Naive thymus-derived CD4-positive, alpha-beta T cell (primary cell): ENCODE data around the gene HTR6. TPM values are rescaled to one million over a fixed set of nuclear protein-coding genes. Genes with fewer than 3 reads are reported as not detected.
A peak's percentile ranks its signal among the peaks of the same experiment; 100 is the strongest.

Experiments used
- ATAC-seq: fragments of 150-1000 bp; cut with Tn5 transposase; 2 replicates; pipeline ENCODE4 v1.10.0; 2021; ENCODE audit warnings: mild to moderate bottlenecking, moderate library complexity
- CTCF ChIA-PET: fragments of 350-600 bp; sonication (Branson Sonifier 250); formaldehyde crosslinking; loops from one replicate; lab custom pipeline; 2021; ENCODE audit warnings: antibody characterized with exemption; lab: Charles Lee
- POLR2A ChIA-PET: fragments of 350-600 bp; sonication (Branson Sonifier 250); formaldehyde crosslinking; loops from one replicate; lab custom pipeline; 2021; ENCODE audit warnings: antibody characterized with exemption, inconsistent platforms; lab: Charles Lee
- DNase-seq, 9 donors: peaks; one replicate each; pipeline versions ENCODE4 v3.0.0 to v3.0.0-alpha.2; 2020 to 2022; ENCODE audit warnings: mixed read lengths in 1 of 9
- H3K27ac ChIP-seq: one replicate; pipeline ENCODE4 v1.7.0; 2013; ENCODE audit warnings: mild to moderate bottlenecking, low read depth, low read length, moderate library complexity
- H3K27me3 ChIP-seq, 2 donors: one replicate each; pipeline ENCODE4 v1.7.0; 2013; ENCODE audit warnings: low read length in 2 of 2, mild to moderate bottlenecking in 2 of 2, moderate library complexity in 2 of 2; ENCODE audit not compliant: control insufficient read depth in 2 of 2, insufficient read depth in 2 of 2
- H3K36me3 ChIP-seq, 3 experiments: 1 replicate in 2 of 3; 2 replicates in 1 of 3; pipeline ENCODE4 v1.7.0; 2013; ENCODE audit warnings: low read length in 3 of 3, mild to moderate bottlenecking in 3 of 3, moderate library complexity in 1 of 3; ENCODE audit not compliant: insufficient read depth in 3 of 3, control insufficient read depth in 2 of 3
- H3K4me1 ChIP-seq, 2 donors: one replicate each; pipeline ENCODE4 v1.7.0; 2013; ENCODE audit warnings: low read length in 2 of 2, mild to moderate bottlenecking in 2 of 2, moderate library complexity in 1 of 2; ENCODE audit not compliant: control insufficient read depth in 2 of 2, insufficient read depth in 2 of 2
- H3K4me3 ChIP-seq: 2 replicates; pipeline ENCODE4 v1.7.0; 2013; ENCODE audit warnings: mild to moderate bottlenecking, low read length
- H3K9me3 ChIP-seq, 3 experiments: 1 replicate in 2 of 3; 2 replicates in 1 of 3; pipeline ENCODE4 v1.7.0; 2013; ENCODE audit warnings: low read length in 3 of 3; ENCODE audit not compliant: control insufficient read depth in 2 of 3
- H3K27ac Mint-ChIP-seq, 9 donors: one replicate each; pipeline ENCODE4 v1.8.0; 2020 to 2022; ENCODE audit warnings: mixed read lengths in 9 of 9, mild to moderate bottlenecking in 8 of 9, moderate library complexity in 5 of 9, inconsistent platforms in 2 of 9
- H3K27me3 Mint-ChIP-seq, 5 donors: one replicate each; pipeline ENCODE4 v1.8.0; 2021 to 2022; ENCODE audit warnings: mixed read lengths in 5 of 5, mild to moderate bottlenecking in 1 of 5
- H3K36me3 Mint-ChIP-seq, 5 donors: one replicate each; pipeline ENCODE4 v1.8.0; 2020 to 2022; ENCODE audit warnings: mixed read lengths in 5 of 5, mild to moderate bottlenecking in 3 of 5, inconsistent platforms in 1 of 5
- H3K4me1 Mint-ChIP-seq, 7 donors: one replicate each; pipeline ENCODE4 v1.8.0; 2020 to 2022; ENCODE audit warnings: mixed read lengths in 7 of 7, mild to moderate bottlenecking in 3 of 7, inconsistent platforms in 1 of 7
- H3K4me3 Mint-ChIP-seq, 10 donors: one replicate each; pipeline ENCODE4 v1.8.0; 2020 to 2022; ENCODE audit warnings: mild to moderate bottlenecking in 10 of 10, mixed read lengths in 10 of 10, moderate library complexity in 6 of 10, inconsistent platforms in 2 of 10
- H3K9me3 Mint-ChIP-seq, 11 donors: one replicate each; pipeline ENCODE4 v1.8.0; 2020 to 2022; ENCODE audit warnings: mixed read lengths in 11 of 11, mild to moderate bottlenecking in 4 of 11, inconsistent platforms in 1 of 11, moderate library complexity in 1 of 11
- intact Hi-C, 2 donors: fragments of 100-400 bp; cut with micrococcal nuclease; formaldehyde crosslinking; loops; one replicate each; pipeline ENCODE4 v1.15.1; 2023
- polyA plus RNA-seq, 2 donors: library from polyadenylated mRNA; unstranded; fragments of 300-500 nt; fragmentation: Illumina TruSeq; gene quantifications; one replicate each; pipeline ENCODE4 v1.2.3, GENCODE V29; 2021
- total RNA-seq, 6 experiments: library from RNA in 5 of 6; stranded (reverse) in 5 of 6; gene quantifications; 1 replicate in 5 of 6; 2 replicates in 1 of 6; pipeline ENCODE4 v1.2.3 and lab custom pipeline; 2021 to 2026

HTR6 gene
- total and polyA plus RNA-seq, 7 experiments from 2014 or later = 0.13 to 0.92 (median 0.47) TPM; not detected in 3

DNA sequence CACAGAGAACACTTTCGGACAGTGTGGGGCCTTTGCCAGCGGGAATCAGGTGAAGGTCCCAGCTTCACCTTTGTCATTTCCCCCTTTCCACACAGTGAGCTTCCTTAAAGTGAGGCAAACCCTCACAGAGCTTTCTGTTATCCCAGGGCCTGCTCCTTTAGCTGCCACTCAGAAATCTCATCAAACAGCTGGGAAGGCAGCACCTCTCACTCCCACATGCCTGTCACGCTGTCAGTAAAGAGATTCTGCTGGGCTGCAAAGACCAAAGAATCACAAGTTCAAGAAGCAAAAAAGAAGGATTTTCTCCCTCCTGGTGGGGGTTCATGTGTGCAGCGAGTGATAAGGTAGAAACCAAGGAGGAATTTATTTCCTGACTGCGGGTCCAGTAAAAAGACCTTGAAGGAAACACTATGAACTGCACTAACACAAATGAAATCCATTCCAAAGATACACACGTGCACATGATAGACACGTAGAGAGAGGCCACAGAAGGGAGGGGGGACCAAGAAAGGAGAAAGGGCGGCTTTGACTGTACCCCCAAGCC lies 44.0 kb downstream of the HTR6 start:
- Mint-ChIP-seq H3K27me3 (no peaks in the 10 kb centered on the region), H3K4me1 (peaks cover 4 to 28% (median 25%) of the 10 kb centered on the region in 7 donors), H3K4me3 (no peak overlapping the region), H3K27ac (peak overlapping the region in 1 of 9 donors; percentile 45), H3K36me3 (peaks cover 2 to 20% (median 8%) of the 10 kb centered on the region in 5 donors), H3K9me3 (no peaks in the 10 kb centered on the region)
- DNase-seq = no peak
- no peak for ATAC-seq
- intact Hi-C loops = no loop called here
- Histone ChIP-seq H3K27ac (no peak overlapping the region), H3K4me1 (peaks cover 10 to 28% of the 10 kb centered on the region in 2 donors), H3K36me3 (peaks cover 0 to 6% (median 0%) of the 10 kb centered on the region in 3 experiments), H3K9me3 (no peaks in the 10 kb centered on the region), H3K27me3 (no peaks in the 10 kb centered on the region), H3K4me3 (no peak overlapping the region)
- ChIA-PET CTCF (interaction anchor here (0.6 to 1.4 kb wide), 2 partner anchors 47 to 51 kb away, joined by 3 to 6 read pairs; no protein-coding TSS in a partner anchor), POLR2A (no interaction called here)

DNA sequence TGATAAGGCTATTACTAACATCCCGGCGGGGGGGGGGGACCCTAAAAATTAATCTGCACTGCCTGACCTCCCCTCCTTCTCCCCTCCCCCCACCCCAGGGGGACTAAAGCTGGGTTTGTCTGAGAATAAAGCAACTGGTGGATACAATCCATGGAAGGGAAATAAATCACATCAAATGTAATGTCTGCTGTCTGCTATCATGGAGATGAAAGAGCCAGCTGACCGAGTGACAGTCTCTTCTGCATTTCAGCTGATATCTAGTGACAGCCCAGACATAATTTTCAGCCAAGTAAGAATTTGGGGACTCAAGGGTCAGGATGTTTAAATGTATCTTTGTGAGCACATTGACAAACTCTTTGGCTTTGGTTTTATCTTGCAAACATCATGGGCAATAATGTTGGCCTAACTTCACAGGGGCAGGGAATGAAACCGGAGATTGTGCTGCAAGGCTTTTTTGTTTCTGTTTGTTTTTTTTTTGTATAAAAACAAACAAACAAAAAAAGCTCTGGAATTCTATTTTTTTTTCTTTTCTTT lies 44.7 kb downstream of the HTR6 start:
- H3K27me3 ChIP-seq = no peaks in the 10 kb centered on the region
- Mint-ChIP-seq H3K4me1 (peaks cover 6 to 25% (median 18%) of the 10 kb centered on the region in 7 donors), H3K27me3 (no peaks in the 10 kb centered on the region), H3K9me3 (no peaks in the 10 kb centered on the region), H3K36me3 (peaks cover 2 to 21% (median 8%) of the 10 kb centered on the region in 5 donors), H3K4me3 (no peak overlapping the region), H3K27ac (peak overlapping the region in 1 of 9 donors; percentile 45)
- ChIA-PET CTCF (interaction anchor here (0.6 to 1.4 kb wide), 2 partner anchors 48 to 376 kb away, joined by 3 to 6 read pairs; no protein-coding TSS in a partner anchor), POLR2A (no interaction called here)
- H3K9me3 ChIP-seq = no peaks in the 10 kb centered on the region
- intact Hi-C loops = no loop called here
- H3K36me3 ChIP-seq = peaks cover 0 to 6% (median 0%) of the 10 kb centered on the region in 3 experiments
- peaks cover 4 to 21% of the 10 kb centered on the region in 2 donors for H3K4me1 ChIP-seq
- no peak overlapping the region for H3K4me3 ChIP-seq
- no peak for ATAC-seq
- H3K27ac ChIP-seq = no peak overlapping the region
- DNase-seq = no peak

DNA sequence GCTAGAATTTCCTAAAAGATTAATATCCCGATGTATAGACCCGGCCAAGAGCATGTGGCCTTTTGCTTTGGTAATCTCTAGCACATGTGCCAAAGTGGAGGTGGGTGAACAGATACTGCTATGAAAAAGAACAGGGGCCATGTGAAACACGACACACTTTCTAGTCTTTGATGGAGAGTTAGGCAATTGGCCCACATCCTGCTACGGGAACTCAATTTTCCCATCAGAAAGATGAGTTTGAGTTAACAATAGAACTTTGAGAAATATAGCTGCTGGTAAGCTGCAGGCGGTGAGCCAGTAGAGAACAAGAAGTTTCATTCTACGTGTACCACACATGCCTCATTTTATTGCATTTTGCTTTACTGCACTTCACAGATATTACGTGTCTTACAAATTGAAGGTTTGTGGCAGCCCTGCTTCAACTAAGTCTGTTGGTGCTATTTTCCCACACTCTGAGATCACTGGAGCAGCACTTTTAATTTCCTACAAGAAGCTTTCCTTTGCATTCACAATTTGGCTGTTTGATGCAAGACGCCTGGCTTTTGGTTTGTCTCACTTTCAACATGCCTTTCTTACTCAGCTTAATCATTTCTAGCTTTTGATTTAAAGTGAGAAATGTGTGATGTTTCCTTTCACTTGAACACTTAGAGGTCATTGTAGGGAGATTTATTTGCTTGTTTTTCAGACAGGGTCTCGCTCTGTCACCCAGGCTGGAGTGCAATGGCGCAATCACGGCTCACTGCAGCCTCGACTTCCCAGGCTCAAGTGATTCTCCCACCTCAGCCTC lies 46.3 kb downstream of the HTR6 start:
- Histone ChIP-seq H3K27ac (no peak overlapping the region), H3K4me3 (no peak overlapping the region), H3K27me3 (no peaks in the 10 kb centered on the region), H3K36me3 (peaks cover 0 to 6% (median 0%) of the 10 kb centered on the region in 3 experiments), H3K9me3 (no peaks in the 10 kb centered on the region), H3K4me1 (peaks cover 0 to 15% of the 10 kb centered on the region in 2 donors)
- Mint-ChIP-seq H3K4me3 (peak overlapping the region in 7 of 10 donors; percentile 22 to 34 (median 27)), H3K27me3 (no peaks in the 10 kb centered on the region), H3K27ac (peak overlapping the region; percentile 37 to 84 (median 51)), H3K4me1 (peaks cover 9 to 30% (median 18%) of the 10 kb centered on the region in 7 donors), H3K36me3 (peaks cover 2 to 25% (median 8%) of the 10 kb centered on the region in 5 donors), H3K9me3 (no peaks in the 10 kb centered on the region)
- POLR2A ChIA-PET = no interaction called here
- DNase-seq = peak in 3 of 9 donors; percentile 9 to 29 (median 17)
- CTCF ChIA-PET = interaction anchor here (0.6 to 2.5 kb wide), 3 partner anchors 27 to 267 kb away, joined by 4 to 9 read pairs (median 5); no protein-coding TSS in a partner anchor
- no peak for ATAC-seq
- intact Hi-C loops = no loop called here

DNA sequence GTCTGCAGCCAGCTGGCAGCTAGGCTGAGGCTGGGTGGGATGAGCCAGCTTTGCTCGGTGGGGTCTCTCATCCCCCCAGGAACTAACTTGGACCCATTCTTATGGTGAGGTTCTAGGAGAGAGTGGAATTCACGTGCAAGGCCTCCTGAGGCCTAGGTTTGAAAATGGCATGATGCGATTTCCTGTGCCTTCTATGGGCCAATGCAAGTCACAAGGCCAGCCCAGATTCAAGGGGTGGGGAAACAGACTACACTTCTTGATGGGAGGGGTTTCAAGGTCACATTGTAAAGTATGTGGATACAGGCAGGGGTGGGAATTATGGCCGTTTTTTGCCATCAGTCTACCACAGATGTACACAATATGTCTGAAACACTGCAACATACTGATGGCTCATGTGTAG lies 48.3 kb downstream of the HTR6 start:
- H3K4me1 Mint-ChIP-seq = peaks cover 9 to 30% (median 18%) of the 10 kb centered on the region in 7 donors
- ChIA-PET POLR2A (no interaction called here), CTCF (interaction anchor here (2.5 kb wide), 1 partner anchor 51 kb away, joined by 9 read pairs; no protein-coding TSS in a partner anchor)
- intact Hi-C loops = no loop called here
- Histone ChIP-seq H3K27me3 (no peaks in the 10 kb centered on the region), H3K4me1 (peaks cover 0 to 15% of the 10 kb centered on the region in 2 donors), H3K27ac (no peak overlapping the region), H3K4me3 (no peak overlapping the region), H3K9me3 (no peaks in the 10 kb centered on the region), H3K36me3 (peaks cover 0 to 6% (median 0%) of the 10 kb centered on the region in 3 experiments)
- H3K36me3 Mint-ChIP-seq = peaks cover 2 to 23% (median 8%) of the 10 kb centered on the region in 5 donors
- H3K27ac Mint-ChIP-seq = peak overlapping the region in 1 of 9 donors; percentile 33
- DNase-seq (no peak), ATAC-seq (no peak)
- no peak overlapping the region for H3K4me3 Mint-ChIP-seq
- H3K9me3 Mint-ChIP-seq = no peaks in the 10 kb centered on the region
- H3K27me3 Mint-ChIP-seq = no peaks in the 10 kb centered on the region

DNA sequence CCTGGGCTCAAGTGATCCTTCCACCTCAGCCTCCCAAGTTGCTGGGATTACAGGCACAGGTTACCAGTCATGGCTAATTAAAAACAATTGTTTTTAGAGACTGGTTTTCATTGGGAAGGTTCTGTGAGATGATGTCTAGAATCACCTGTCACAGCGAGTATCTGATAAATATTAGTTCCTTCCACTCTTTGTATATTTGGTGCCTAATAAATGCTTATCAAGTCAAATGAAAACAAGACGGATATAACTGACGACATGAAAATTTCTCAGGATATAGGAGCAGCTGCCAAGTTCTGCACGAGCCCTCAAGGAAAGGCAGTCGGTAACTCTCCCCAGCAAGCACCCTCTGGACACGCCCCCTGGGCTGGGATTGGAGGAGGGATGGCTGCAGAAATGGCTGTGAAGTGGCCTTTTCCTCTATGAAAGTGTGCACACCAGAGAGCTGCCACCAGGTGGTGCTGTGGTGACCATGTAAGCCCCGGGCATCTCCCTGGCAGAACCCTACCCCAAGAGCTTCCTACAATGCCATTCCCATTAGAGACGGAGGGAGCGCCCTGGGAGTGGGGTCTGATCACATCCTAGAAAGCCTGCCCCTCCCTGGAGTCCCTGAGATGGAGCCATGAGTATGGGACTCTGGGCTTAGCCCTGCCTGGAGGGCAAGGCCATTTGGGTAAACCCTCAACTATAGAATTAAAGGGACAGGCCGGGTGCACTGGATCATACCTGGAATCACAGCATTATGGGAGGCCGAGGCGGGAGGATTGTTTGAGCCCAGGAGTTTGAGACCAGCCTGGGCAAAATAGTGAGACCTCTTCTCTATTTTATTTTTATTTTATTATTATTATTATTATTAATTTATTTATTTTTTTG lies 50.9 kb downstream of the HTR6 start:
- ChIA-PET POLR2A (interaction anchor here (0.6 kb wide), 1 partner anchor 1409 kb away, joined by 4 read pairs; no protein-coding TSS in a partner anchor), CTCF (interaction anchor here (0.8 to 2.1 kb wide), 5 partner anchors 9 to 54 kb away, joined by 3 to 6 read pairs (median 5); no protein-coding TSS in a partner anchor)
- Histone ChIP-seq H3K27me3 (no peaks in the 10 kb centered on the region), H3K4me3 (no peak overlapping the region), H3K9me3 (no peaks in the 10 kb centered on the region), H3K4me1 (peaks cover 0 to 9% of the 10 kb centered on the region in 2 donors), H3K27ac (no peak overlapping the region), H3K36me3 (peaks cover 0 to 6% (median 0%) of the 10 kb centered on the region in 3 experiments)
- intact Hi-C loops = loop anchor here (1.0 to 5.0 kb wide), 3 partner anchors 53 to 777 kb away; no protein-coding TSS in a partner anchor
- H3K27ac Mint-ChIP-seq = no peak overlapping the region
- H3K9me3 Mint-ChIP-seq = no peaks in the 10 kb centered on the region
- peak; percentile 99 for ATAC-seq
- H3K36me3 Mint-ChIP-seq = peaks cover 0 to 21% (median 2%) of the 10 kb centered on the region in 5 donors
- H3K27me3 Mint-ChIP-seq = no peaks in the 10 kb centered on the region
- DNase-seq = peak; percentile 55 to 83 (median 69)
- no peak overlapping the region for H3K4me3 Mint-ChIP-seq
- peaks cover 7 to 24% (median 13%) of the 10 kb centered on the region in 7 donors for H3K4me1 Mint-ChIP-seq
